NT2/D1 (cell line): Measurements from ENCODE around the gene TCERG1L.

Source experiments
- SUZ12 ChIP-seq: IDR thresholded peaks from 2 replicates; pipeline ENCODE4 v1.6.1; 2011; ENCODE audit not compliant: insufficient read length, insufficient read depth; ENCODE audit errors: extremely low read depth
- ZNF274 ChIP-seq: IDR thresholded peaks from 2 replicates; pipeline ENCODE4 v1.6.1; 2011; ENCODE audit warnings: mild to moderate bottlenecking, low read depth, low read length

DNA sequence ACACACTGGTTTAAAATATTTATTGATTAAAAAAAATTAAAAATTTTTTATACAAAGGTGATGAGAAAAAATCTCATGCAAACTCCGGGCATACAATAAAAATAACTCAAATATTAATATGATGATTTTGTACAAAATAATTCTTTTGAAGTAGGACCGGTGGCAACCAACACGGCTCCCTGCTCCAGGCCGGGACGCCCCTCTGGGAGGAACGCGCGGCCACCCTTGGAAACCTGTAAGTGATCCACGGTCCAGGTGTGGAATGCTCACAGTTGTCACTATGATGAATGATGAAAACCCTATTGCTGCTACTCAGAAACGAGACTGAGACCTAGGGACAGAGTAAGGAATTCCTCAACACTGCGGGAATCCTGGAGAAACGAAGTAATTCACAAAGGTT lies 219.1 kb downstream of the TCERG1L start:
- TF ChIP-seq SUZ12 (no peak), ZNF274 (no peak)
